Measurements from ENCODE around the gene CISD1.
"Not testable (repeated sequence)": the region's sequence is repeated elsewhere in the genome, so short reads cannot be mapped to it uniquely, and the experiment has no call there.

GRCh38 chr10:58256013-58256780, 12.8 kb upstream of the CISD1 start:
- TF ChIP-seq CTCF, POLR2A, POLR2AphosphoS5 (IDR thresholded peaks at IDR 0.05): not testable (repeated sequence)
